WI38 (cell line): ENCODE data around the gene ELL.
A peak's percentile ranks its signal among the peaks of the same experiment; 100 is the strongest.

Experiments used
- H3K4me3 ChIP-seq: 2 replicates; pipeline ENCODE4 v1.5.1; 2011; ENCODE audit warnings: low read depth, mild to moderate bottlenecking, control low read depth, low read length
- CTCF ChIP-seq: IDR thresholded peaks from 2 replicates; pipeline ENCODE4 v1.5.1; 2012; ENCODE audit warnings: low read depth, mild to moderate bottlenecking, control low read depth, low read length

The ELL gene

GRCh38 chr19:18473003-18473705, 48.7 kb downstream of the ELL start:
- H3K4me3 ChIP-seq, result no peak overlapping the region

GRCh38 chr19:18470787-18471186, 51.1 kb downstream of the ELL start:
- TF ChIP-seq CTCF, result no peak
- H3K4me3 ChIP-seq, result no peak overlapping the region

More at GRCh38 chr19:18473003-18473705, 48.7 kb downstream of the ELL start:
- no peak for TF ChIP-seq CTCF

- H3K4me3 ChIP-seq, result no peak overlapping the region
- TF ChIP-seq CTCF, result peak; percentile 87
Observed at GRCh38 chr19:18469069-18469846, 52.6 kb downstream of the ELL start.

GRCh38 chr19:18468517-18468916, 53.4 kb downstream of the ELL start:
- TF ChIP-seq CTCF, result no peak
- H3K4me3 ChIP-seq, result no peak overlapping the region

- TF ChIP-seq CTCF, result no peak
- no peak overlapping the region for H3K4me3 ChIP-seq
Observed at GRCh38 chr19:18467978-18468377, 53.9 kb downstream of the ELL start.

GRCh38 chr19:18466354-18466753, 55.5 kb downstream of the ELL start:
- H3K4me3 ChIP-seq, result no peak overlapping the region
- no peak for TF ChIP-seq CTCF

- no peak overlapping the region for H3K4me3 ChIP-seq
- TF ChIP-seq CTCF, result no peak
Observed at GRCh38 chr19:18465964-18466339, 55.9 kb downstream of the ELL start.
